HG03108 (cell line): ENCODE results near the gene GAPVD1.
"Not testable (repeated sequence)": the region's sequence is repeated elsewhere in the genome, so short reads cannot be mapped to it uniquely, and the experiment has no call there.

Experiments used
- ATAC-seq: cut with Tn5 transposase; IDR thresholded peaks from one replicate; pipeline ENCODE4 v1.9.1; 2021; ENCODE audit warnings: moderate library complexity; ENCODE audit not compliant: unreplicated experiment

Gene GAPVD1

DNA sequence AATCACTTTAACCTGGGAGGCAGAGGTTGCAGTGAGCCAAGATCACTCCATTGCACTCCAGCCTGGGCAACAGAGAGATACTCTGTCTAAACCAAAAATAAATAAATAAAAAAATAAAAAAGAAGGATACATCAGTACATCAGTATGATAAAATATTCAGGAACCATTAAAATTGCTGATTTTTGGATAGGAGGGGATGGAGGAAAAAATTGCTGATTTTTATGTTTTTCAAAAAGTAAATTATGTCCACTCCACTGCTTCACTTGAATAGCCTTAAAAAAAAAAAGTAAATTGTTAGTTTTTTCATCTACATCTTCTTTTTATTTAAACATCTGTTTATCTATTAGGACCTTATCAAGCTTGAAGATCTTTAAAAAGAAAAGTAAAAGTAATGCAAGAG is 7.4 kb upstream of the GAPVD1 start:
- ATAC-seq = no peak

DNA sequence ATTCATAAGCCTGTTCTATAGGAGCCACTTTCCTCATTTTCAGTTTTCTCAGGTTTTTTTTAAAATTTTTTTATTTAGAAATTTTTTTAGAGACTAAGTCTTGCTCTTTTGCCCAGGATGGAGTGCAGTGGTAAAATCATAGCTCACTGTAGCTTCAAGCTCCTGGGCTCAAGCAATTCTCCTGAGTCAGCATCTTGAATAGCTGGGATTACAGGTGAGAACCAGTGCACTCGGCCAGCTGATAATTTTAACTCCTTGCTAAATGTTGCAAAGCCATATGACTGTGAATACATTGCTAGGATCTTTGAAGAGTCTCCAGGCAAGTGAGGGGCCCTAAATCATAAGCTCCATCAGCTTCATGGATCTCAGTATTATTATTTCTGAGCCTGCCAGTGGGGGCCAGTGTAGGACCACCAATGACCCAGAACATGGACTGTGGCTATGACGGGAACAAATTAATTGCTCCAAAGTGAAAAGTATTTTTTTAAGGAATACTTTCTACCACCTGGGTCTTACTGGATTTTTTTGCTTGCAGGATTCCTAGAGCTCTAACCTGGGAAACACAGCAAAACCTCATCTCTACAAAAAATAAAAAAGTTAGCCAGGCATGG is 5.7 kb upstream of the GAPVD1 start:
- no peak for ATAC-seq

DNA sequence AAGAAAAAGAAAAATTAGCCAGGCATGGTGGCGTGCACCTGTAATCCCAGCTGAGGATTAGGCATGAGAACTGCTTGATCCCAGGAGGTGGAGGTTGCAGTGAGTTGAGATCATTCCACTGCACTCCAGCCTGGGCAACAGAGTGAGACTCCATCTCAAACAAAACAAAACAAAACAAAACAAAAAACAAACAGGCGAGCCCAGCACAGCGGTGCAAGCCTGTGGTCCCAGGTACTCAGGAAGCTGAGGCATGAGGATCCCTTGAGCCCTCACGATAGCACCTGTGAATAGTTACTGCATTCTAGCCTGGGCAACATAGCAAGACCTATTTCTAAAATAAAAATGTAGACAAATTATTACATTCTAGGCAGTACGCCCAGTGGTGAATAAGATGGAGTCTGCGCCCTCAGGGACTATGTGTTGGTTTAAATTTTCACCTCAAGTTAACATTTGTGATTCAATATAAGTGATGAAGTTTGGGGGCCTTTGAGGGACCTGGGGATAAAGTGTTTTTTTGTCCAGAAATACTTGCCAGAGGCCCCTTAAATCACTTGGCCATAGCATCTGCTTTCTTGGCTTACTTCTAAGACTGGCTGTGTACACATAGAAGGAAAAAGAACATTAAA is 3.4 kb upstream of the GAPVD1 start:
- ATAC-seq = no peak

DNA sequence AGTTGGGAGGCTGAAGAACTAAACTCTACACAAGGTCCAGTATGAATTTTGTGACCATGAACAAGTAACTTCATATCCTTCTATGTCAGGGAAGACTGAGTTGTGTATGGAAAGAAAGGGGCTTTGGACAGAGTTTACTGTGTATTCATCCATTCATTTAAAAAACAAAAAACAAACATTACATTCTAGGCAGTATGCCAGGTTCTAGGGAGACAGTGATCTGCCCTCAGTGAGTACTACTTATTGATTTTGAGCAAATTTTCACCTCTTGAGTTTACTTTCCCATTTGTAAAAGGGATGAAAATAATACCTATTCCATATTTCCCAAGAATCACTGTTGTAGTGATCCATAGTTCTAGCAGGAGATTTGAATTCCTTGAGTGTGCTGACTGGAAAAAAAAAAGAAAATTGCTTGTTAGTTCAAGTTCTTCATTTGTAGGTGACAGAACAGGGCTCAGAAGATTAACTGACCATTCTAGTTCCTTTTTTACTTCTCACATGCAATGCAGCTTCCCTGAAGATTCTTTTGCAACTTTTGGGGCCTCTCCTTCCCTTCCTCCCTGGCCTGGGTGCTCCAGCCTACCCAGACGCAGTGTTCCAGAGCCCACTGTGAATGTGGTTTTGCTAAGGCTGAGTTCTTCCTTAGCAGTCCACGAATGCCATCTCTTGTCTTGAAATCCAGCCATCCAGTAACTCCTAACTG is 2.6 kb upstream of the GAPVD1 start:
- no peak for ATAC-seq

DNA sequence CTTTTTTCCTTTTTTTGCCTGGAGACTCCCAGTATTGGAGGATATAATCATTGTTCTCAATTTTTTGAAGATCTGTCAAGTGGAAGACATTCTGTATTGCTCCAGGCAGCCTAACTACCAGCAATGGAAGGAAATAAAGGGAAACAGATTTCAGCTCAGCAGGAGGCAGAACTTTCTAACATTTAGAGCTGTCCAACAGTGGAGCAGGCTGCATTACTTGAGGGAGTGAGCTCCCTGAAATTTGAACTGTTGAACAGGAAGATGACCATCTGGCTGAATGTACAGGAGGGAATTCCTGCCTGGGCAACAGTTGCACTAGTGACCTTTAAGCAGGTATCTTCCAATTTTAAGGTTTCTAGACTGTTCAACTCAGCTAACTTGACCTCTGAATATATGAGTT is 1.1 kb upstream of the GAPVD1 start:
- no peak for ATAC-seq

DNA sequence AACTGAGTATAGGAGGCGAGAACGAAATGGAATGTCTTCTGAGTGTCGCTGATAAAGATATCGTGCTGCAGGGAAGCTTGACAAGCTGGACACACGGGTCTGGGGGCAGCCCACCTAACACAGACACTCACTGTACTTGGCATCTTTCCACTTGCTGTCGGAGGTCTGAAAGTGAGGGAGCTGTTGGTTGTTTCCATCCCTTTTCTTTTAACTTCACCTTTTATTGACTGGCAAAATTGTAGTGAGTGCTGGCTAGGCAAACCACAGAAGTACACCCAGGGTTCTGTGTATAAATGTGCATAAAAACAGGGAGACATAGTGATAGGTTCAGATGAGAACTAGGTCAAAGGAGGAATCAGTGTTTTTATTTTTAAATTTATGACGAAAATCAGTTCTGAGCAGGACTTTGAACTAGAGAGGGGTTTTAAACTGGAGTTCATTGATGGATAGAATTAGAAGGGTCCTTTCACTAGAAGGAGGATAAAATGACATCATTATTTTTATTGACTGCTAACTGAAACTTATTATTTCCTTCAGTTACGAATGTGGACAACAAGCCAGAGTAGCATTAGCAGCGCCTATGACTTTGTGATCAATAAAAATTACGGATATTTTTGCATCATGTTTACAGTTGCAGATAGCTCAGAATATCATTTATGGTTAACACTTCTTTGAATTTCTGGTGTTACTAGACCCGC is 817 bp downstream of the GAPVD1 start:
- ATAC-seq = peak; percentile 2

DNA sequence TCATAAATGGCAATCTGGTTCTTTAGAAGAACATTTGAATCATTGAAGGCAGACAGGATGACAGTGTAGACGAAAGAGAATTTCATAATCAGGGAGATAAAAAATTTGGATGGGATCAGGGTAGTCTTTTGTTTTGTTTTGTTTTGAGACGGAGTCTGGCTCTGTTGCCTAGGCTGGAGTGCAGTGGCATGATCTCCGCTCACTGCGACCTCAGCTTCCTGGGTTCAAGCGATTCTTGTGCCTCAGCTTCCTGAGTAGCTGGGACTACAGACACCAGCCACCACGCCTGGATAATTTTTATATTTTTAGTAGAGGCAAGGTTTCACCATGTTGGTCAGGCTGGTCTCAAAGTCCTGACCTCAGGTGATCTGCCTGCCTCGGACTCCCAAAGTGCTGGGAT is 2.4 kb downstream of the GAPVD1 start:
- ATAC-seq = not testable (repeated sequence)

DNA sequence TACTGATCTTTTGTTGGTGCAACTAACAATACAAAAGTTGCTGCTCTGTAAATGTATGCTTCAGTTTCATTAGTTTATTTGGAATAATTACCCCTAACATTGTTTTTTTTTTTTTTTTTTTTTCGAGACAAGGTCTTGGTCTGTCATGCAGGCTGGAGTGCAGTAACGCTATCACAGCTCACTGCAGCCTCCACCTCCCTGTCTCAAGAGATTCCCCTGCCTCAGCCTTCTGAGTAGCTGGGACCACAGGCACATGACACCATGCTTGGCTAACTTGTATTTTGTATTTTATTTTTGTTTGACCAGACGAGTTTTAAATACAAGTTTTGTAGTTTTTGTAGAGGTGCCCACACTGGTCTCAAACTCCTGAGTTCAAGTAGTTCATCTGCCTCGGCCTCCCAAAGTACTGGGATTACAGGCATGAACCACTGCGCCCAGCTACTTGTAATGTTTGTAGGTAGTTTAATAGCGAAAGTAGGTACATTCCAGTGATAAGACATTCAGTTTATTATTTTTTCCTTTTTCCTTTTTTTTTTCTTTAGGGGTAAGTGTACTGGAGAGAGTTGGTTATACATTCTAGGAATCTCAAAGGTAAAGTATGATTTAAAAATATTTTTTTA is 6.9 kb downstream of the GAPVD1 start:
- no peak for ATAC-seq

DNA sequence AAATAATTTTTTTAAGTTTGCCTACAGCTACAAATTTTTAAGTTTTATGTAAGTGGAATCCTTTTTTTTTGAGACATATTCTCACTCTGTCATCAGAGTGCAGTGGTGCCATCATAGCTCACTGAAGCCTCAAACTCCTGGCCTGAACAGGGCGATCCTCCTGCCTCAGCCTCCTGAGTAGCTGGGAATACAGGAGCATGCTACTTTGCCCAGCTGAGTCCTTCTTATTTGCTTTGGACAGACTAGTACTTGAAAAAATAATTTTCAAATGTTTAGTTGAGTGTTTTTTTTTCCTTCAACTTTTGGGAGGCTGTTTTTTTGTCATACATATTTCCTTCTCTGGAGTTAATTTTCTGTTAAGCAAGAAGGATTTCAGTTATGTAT is 7.4 kb downstream of the GAPVD1 start:
- ATAC-seq = no peak

DNA sequence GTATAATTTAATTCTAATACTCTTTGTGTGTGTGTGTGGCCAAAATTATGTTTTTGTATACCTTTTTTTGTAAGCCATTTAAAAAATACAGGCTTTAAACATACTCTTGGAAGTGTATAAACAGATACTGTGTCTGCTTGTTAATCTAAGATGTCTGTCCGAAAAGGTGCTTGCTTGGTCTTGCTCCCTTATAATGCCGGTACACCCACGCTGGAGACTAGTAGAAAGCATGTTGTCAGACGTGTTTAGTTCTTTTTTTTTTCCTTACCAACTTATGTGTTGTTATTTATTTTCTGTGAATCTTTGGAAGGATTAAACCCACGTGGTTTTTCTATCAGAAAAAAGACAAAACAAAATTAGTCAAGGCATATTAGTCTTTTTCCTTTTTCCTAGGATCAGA is 9.5 kb downstream of the GAPVD1 start:
- no peak for ATAC-seq

DNA sequence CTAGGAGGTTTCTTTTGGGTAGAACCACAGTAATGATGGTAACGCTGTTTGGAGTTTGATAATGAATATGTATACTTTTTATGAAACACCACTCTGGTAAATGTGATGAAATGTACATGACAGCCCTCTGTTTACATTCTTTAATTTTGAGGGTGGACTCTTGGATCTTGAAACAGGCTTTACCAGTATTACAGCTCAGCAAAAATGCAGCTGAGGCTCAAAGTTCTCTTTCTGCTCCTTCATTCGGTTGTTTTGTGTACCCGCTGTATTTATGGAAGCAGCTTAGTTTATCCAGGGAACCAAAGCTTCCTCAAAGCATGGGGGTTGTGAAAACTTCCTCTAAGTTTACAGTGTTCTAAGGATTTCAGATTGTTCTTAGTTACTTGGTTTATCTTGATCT is 11.1 kb downstream of the GAPVD1 start:
- ATAC-seq = no peak

DNA sequence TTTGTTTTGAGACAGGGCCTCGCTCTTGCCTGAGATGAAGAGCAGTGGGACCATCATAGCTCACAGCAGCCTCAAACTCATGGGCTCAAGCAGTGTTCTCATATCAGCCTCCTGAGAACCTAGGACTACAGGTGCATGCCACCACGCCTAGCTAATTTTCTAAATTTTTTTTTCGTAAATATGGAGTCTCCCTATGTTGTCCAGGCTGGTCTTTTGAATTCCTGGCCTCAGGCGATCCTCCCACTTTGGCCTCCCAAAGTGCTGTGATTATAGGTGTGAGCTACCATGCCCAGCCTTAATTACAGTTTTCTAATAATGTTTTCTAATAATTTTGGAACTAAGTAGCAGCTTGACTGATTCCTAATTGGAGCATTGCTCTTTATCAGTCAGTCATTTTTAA is 15.1 kb downstream of the GAPVD1 start:
- no peak for ATAC-seq

DNA sequence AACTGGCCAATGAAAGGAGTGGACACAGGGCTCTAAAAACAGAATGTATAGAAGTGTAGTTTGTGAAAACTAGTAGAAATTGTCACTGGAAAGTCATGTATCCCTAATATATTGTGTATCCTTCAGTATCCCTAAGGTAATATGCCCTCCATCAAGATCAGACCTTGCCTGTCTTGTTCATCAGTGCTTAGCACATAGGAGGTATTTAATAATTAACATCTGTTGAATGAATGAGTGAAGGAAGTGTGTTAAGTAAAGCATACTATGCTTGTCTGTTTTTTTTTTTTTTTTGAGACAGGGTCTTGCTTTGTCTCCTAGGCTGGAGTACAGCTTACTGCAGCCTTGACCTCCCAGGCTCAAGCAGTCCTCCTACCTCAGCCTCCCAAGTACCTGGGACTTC is 15.8 kb downstream of the GAPVD1 start:
- no peak for ATAC-seq

DNA sequence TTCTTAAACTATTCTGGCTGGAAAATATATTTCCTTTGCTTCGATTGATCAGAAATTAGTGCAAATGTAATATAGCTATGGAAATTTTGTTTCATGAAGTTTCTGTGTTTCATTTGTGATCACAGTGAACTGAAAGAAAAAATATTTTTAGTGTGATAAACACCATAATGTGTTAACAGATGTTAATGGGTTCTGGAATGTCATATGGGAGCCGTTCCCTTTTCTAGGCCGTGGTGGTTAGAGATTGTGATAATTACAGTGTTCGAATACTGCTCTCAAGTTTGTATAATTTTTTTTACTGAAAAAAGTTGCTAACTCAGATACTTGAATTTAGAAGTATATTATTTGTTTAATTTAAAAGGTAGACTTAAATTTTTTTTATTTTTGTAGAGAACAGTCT is 19.3 kb downstream of the GAPVD1 start:
- ATAC-seq = no peak

DNA sequence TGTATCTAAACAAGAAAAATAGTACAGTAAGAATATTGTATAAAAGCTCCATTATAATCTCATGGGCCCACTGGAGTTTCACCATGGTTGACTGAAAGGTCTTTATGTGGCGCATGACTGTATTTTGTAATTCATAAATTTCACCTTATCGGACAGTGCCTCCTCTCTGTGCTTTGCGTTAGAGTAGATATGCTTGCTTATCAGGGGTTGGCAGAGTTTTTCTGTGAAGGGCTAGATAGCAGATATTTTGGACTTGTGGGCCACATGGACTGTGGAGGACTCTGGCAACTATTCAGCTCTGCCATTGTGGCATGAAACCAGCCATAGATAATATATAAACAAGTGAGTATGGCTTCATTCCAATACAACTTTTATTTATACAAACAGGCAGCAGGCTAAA is 23.2 kb downstream of the GAPVD1 start:
- ATAC-seq = no peak

DNA sequence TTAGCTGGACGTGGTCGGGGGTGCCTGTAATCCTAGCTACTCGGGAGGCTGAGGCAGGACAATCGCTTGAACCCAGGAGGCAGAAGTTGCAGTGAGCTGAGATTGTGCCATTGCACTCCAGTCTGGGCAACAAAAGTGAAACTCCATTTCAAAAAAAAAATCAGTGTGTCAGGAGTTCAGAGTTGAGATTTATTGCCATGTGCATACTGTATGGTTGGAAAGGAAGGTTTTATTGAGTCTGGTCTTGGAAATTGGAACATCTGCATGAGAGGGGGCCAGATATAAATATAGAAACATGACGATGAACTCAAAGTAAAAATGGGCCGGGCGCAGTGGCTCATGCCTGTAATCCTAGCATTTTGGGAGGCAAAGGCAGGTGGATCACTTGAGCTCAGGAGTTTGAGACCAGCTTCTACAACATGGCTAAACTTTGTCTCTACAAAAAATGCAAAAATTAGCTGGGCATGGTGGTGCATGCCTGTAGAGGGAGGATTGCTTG is 25.4 kb downstream of the GAPVD1 start:
- ATAC-seq = not testable (repeated sequence)

DNA sequence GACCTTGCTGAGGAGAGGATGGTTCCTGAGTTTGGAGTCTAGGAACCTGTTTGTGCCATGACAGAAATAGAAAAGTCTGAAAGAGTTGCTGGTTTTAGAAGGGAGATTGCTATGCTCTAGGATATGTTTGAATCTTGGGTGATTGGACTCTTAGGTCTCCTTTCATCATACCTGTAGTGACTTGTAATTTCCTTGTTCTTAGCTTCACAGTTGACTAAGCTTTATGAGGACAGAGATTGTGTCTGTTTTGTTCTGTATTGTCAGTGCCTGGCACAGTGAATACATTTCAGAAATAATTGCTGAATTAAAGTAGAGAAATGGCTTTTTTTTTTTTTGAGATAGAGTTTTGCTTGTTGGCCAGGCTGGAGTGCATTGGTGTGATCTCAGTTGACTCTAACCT is 31.5 kb downstream of the GAPVD1 start:
- ATAC-seq = no peak

DNA sequence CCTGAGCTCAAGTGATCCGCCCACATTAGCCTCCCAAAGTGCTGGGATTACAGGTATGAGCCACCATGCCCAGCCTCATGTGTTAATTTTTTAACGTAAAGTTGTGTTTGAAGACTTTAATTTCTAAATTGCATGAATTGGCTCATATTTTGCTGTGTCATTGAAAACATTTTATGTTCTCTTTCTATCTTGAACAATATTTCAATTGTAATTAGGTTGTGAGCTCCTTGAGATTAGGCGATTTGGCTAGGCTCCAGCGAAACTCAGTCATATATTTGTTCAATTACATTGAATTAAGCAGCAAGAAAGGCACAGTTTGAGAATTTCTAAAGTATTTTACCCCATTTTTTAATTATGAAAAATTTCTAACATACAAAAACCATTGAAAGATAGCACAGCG is 34.0 kb downstream of the GAPVD1 start:
- ATAC-seq = no peak

DNA sequence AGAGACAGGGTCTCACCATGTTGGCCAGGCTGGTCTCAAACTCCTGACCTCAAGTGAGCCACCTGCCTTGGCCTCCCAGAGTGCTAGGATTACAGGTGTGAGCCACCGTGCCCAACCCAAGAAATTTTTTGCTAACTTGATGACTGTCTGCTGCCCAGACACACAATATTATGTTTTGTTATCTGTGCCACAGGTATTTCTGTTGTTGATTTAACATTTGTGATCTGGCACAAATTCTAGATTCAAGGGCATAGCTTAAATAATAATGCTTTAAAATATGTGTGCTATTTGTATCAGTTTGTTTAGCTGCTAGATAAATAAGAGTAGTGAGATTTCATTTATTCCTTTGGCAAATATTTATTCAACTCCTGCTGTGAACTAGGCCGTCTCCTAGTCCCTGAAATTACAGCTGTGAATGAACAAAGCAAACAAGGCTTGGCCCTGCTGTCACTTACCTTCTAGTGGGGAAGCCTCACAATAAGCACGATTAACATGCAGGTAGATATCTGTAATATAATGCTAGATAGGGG is 35.3 kb downstream of the GAPVD1 start:
- ATAC-seq = no peak

DNA sequence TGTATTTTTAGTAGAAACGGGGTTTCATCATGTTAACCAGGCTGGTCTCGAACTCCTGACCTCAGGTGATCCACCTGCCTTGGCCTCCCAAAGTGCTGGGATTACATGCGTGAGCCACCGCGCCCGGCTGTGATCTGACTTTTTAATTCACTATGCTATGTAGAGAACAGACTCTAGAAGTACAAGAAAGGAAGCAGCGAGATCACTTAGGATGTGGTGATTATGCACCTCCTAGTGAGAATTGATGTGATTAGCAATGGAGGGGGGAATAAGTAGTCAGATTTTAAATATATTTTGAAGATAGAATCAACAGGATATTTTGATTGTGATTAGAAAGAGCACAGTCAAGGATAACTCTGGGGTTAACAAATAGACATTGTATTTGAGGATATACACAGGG is 36.3 kb downstream of the GAPVD1 start:
- no peak for ATAC-seq

DNA sequence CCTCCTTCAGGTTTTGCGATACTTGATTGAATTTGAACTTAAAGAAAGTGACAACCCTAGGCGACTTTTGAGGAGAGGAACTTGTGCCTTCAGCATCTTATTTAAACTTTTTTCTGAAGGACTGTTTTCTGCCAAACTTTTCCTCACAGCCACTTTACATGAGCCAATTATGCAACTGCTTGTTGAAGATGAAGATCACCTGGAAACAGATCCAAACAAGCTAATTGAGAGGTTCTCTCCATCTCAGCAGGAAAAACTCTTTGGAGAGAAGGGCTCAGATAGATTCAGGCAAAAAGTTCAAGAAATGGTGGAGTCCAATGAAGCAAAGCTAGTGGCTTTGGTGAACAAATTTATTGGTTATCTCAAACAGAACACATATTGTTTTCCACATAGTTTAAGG is 40.6 kb downstream of the GAPVD1 start:
- ATAC-seq = no peak
